Nephron progenitor cell (in vitro differentiated cells): ENCODE measurements around the gene STMN3.

Experiments used
- DNase-seq: peaks from one replicate; pipeline ENCODE4 v3.0.0; 2021
- H3K27ac Mint-ChIP-seq: 2 replicates; pipeline ENCODE4 v1.8.0; 2021; ENCODE audit warnings: mild to moderate bottlenecking, moderate library complexity, mixed read lengths
- H3K27me3 Mint-ChIP-seq: 2 replicates; pipeline ENCODE4 v1.8.0; 2021; ENCODE audit warnings: mild to moderate bottlenecking, low read depth, mixed read lengths; ENCODE audit not compliant: poor library complexity
- H3K36me3 Mint-ChIP-seq: 2 replicates; pipeline ENCODE4 v1.8.0; 2021; ENCODE audit warnings: low read depth, mixed read lengths
- H3K4me1 Mint-ChIP-seq: 2 replicates; pipeline ENCODE4 v1.8.0; 2021; ENCODE audit warnings: mixed read lengths
- H3K4me3 Mint-ChIP-seq: 2 replicates; pipeline ENCODE4 v1.8.0; 2021; ENCODE audit warnings: mild to moderate bottlenecking, moderate library complexity, mixed read lengths
- H3K9me3 Mint-ChIP-seq: 2 replicates; pipeline ENCODE4 v1.8.0; 2021; ENCODE audit warnings: mild to moderate bottlenecking, moderate library complexity, mixed read lengths
- TF ChIP-seq, protein P1 (sequence below): fragments of 200-600 bp; sonication (generic); IDR thresholded peaks from 2 replicates; pipeline ENCODE4 v1.5.0; 2021; ENCODE audit warnings: antibody characterized with exemption

STMN3 gene

GRCh38 chr20:63685269-63686026 lies 32.2 kb upstream of the STMN3 start:
- H3K36me3 Mint-ChIP-seq = no peaks in the 10 kb centered on the region
- no peak overlapping the region for H3K27ac Mint-ChIP-seq
- no peak for DNase-seq
- peaks cover 5% of the 10 kb centered on the region for H3K4me1 Mint-ChIP-seq
- no peaks in the 10 kb centered on the region for H3K27me3 Mint-ChIP-seq
- TF ChIP-seq, protein P1, sequence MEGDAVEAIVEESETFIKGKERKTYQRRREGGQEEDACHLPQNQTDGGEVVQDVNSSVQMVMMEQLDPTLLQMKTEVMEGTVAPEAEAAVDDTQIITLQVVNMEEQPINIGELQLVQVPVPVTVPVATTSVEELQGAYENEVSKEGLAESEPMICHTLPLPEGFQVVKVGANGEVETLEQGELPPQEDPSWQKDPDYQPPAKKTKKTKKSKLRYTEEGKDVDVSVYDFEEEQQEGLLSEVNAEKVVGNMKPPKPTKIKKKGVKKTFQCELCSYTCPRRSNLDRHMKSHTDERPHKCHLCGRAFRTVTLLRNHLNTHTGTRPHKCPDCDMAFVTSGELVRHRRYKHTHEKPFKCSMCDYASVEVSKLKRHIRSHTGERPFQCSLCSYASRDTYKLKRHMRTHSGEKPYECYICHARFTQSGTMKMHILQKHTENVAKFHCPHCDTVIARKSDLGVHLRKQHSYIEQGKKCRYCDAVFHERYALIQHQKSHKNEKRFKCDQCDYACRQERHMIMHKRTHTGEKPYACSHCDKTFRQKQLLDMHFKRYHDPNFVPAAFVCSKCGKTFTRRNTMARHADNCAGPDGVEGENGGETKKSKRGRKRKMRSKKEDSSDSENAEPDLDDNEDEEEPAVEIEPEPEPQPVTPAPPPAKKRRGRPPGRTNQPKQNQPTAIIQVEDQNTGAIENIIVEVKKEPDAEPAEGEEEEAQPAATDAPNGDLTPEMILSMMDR = no peak
- no peak overlapping the region for H3K4me3 Mint-ChIP-seq
- no peaks in the 10 kb centered on the region for H3K9me3 Mint-ChIP-seq

- Mint-ChIP-seq H3K9me3 (no peaks in the 10 kb centered on the region), H3K4me3 (no peak overlapping the region), H3K36me3 (peaks cover 8% of the 10 kb centered on the region), H3K4me1 (peaks cover 8% of the 10 kb centered on the region), H3K27ac (no peak overlapping the region), H3K27me3 (peaks cover 2% of the 10 kb centered on the region)
- no peak for DNase-seq
- TF ChIP-seq, protein P1 = no peak
Measured at GRCh38 chr20:63682384-63683139, 29.3 kb upstream of the STMN3 start.

- H3K27ac Mint-ChIP-seq = no peak overlapping the region
- TF ChIP-seq, protein P1 = no peak
- DNase-seq = no peak
- no peak overlapping the region for H3K4me3 Mint-ChIP-seq
- H3K4me1 Mint-ChIP-seq = peaks cover 5% of the 10 kb centered on the region
- H3K27me3 Mint-ChIP-seq = peaks cover 2% of the 10 kb centered on the region
- H3K9me3 Mint-ChIP-seq = no peaks in the 10 kb centered on the region
- peaks cover 12% of the 10 kb centered on the region for H3K36me3 Mint-ChIP-seq
Measured at GRCh38 chr20:63681609-63682142, 28.5 kb upstream of the STMN3 start.

DNA sequence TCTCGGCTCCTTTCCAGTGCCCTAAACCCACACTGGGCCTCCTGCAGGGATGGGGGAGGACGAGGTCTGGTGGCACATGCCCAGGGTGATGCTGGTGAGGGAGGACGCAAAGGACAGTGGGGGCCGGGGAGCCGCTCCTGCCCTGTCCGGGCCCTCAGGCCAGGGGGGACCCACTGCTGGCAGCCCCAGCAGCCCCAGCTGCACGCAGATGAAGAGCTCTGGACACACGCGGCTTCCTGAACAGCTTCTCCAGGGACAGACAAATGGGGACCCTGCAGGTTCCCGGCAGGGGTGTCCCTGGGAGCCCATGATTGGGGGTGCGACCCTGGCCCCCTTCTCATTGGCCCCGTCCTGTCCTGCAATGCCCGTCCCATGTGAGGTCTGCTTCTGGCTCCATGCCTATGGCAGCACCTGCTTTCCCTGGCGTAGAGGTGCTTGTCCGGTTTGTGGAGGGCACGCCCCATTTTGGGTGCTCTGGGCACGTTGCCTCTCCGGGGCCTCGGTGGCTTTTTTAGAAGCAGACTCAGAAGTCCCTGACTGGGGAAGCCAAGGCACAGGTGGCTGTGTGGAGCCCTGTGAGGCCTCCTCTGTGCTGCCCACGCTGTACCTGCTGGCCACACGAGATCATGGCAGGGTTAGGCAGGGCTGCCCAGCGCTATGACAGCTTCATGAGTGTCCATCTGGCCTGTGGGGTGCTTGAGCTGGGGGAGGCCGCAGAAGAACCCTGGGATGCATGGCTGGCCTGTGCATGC lies 27.8 kb upstream of the STMN3 start:
- no peak for DNase-seq
- Mint-ChIP-seq H3K36me3 (peaks cover 17% of the 10 kb centered on the region), H3K9me3 (no peaks in the 10 kb centered on the region), H3K27ac (no peak overlapping the region), H3K4me1 (peaks cover 4% of the 10 kb centered on the region), H3K4me3 (no peak overlapping the region), H3K27me3 (peaks cover 2% of the 10 kb centered on the region)
- TF ChIP-seq, protein P1 = no peak

DNA sequence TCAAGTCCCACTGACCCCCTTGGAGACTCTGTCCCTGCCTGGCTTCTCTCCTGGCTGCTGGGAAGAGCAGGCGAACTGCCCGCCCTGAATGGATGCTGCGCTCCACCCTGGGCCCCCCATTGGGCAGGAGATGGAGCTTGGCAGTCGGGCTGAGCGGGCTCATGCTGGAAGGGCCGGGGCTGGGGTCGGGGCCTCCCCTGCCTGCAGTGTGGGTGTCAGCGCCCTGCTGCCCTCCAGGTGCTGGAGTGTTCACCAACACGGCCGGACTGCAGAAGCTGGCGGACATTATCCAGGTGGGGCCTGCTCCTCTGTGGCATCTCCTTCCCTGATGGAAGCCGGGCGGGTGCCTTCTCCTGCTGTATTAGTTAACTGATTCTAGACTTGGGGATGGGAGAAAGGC lies 27.2 kb upstream of the STMN3 start:
- TF ChIP-seq, protein P1 = no peak
- peaks cover 4% of the 10 kb centered on the region for H3K4me1 Mint-ChIP-seq

More for the DNA sequence above, 27.2 kb upstream of the STMN3 start:
- no peak for DNase-seq
- no peaks in the 10 kb centered on the region for H3K9me3 Mint-ChIP-seq
- H3K4me3 Mint-ChIP-seq = no peak overlapping the region
- peaks cover 17% of the 10 kb centered on the region for H3K36me3 Mint-ChIP-seq
- H3K27me3 Mint-ChIP-seq = peaks cover 2% of the 10 kb centered on the region
- no peak overlapping the region for H3K27ac Mint-ChIP-seq
